DOHH2 (cell line): ENCODE measurements around the gene C11orf52.

Source experiments
- EZH2phosphoT487 ChIP-seq: fragments of 200-600 bp; sonication (generic); IDR thresholded peaks from 2 replicates; pipeline ENCODE4 v1.6.1; 2017; ENCODE audit warnings: borderline replicate concordance, mild to moderate bottlenecking, antibody characterized with exemption, low read length, moderate library complexity, mixed read lengths
- TF ChIP-seq, protein P1 (sequence below): fragments of 200-600 bp; sonication (generic); IDR thresholded peaks from one replicate; pipeline ENCODE4 v1.5.1; 2014; ENCODE audit warnings: antibody characterized with exemption, mild to moderate bottlenecking, low read depth, low read length; ENCODE audit not compliant: poor library complexity, severe bottlenecking

DNA sequence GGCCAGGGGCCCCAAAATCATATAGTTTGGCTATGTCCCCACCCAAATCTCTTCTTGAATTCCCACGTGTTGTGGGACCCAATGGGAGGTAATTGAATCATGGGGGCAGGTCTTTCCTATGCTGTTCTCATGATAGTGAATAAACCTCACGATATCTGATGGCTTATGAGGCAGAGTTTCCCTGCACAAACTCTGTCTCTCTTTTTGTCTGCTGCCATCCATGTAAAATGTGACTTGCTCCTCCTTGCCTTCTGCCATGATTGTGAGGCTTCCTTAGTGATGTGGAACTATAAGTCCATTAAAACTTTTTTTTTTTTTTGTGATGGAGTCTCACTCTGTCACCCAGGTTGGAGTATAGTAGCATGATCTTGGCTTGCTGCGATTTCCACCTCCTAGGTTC, 32.9 kb downstream of the C11orf52 start:
- TF ChIP-seq, protein P1, sequence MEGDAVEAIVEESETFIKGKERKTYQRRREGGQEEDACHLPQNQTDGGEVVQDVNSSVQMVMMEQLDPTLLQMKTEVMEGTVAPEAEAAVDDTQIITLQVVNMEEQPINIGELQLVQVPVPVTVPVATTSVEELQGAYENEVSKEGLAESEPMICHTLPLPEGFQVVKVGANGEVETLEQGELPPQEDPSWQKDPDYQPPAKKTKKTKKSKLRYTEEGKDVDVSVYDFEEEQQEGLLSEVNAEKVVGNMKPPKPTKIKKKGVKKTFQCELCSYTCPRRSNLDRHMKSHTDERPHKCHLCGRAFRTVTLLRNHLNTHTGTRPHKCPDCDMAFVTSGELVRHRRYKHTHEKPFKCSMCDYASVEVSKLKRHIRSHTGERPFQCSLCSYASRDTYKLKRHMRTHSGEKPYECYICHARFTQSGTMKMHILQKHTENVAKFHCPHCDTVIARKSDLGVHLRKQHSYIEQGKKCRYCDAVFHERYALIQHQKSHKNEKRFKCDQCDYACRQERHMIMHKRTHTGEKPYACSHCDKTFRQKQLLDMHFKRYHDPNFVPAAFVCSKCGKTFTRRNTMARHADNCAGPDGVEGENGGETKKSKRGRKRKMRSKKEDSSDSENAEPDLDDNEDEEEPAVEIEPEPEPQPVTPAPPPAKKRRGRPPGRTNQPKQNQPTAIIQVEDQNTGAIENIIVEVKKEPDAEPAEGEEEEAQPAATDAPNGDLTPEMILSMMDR = no peak
- no peak for TF ChIP-seq EZH2phosphoT487
